Smooth muscle cell (in vitro differentiated cells): ENCODE results near the gene UBE2D1. TPM values are rescaled to one million over a fixed set of nuclear protein-coding genes. Genes with fewer than 3 reads are reported as not detected.
A peak's percentile ranks its signal among the peaks of the same experiment; 100 is the strongest.

Experiments used
- DNase-seq: peaks from one replicate; lab custom pipeline; 2025; ENCODE audit not compliant: unreplicated experiment; lab: John Stamatoyannopoulos, UW
- H2AFZ ChIP-seq: fragments of 200-600 bp; sonication (generic); 2 replicates; pipeline ENCODE4 v1.6.0; 2016; ENCODE audit warnings: antibody characterized with exemption, low read depth, mild to moderate bottlenecking
- H3F3A ChIP-seq: fragments of 200-600 bp; sonication (generic); 2 replicates; pipeline ENCODE4 v1.6.0; 2017; ENCODE audit warnings: antibody characterized with exemption, low read depth
- H3K27ac ChIP-seq: fragments of 200-600 bp; sonication (generic); 2 replicates; pipeline ENCODE4 v1.5.1; 2016; ENCODE audit warnings: low read depth, mild to moderate bottlenecking
- H3K27me3 ChIP-seq: fragments of 200-600 bp; sonication (generic); 2 replicates; pipeline ENCODE4 v1.6.1; 2016; ENCODE audit warnings: low read depth, mild to moderate bottlenecking
- H3K36me3 ChIP-seq: fragments of 200-600 bp; sonication (generic); 2 replicates; pipeline ENCODE4 v1.5.1; 2016; ENCODE audit warnings: low read depth
- H3K4me1 ChIP-seq: fragments of 200-600 bp; sonication (generic); 2 replicates; pipeline ENCODE4 v1.5.1; 2016; ENCODE audit warnings: low read depth
- H3K4me2 ChIP-seq: fragments of 200-600 bp; sonication (generic); 2 replicates; pipeline ENCODE4 v1.6.0; 2016; ENCODE audit warnings: mild to moderate bottlenecking
- H3K4me3 ChIP-seq: fragments of 200-600 bp; sonication (generic); 2 replicates; pipeline ENCODE4 v1.5.1; 2016; ENCODE audit warnings: mild to moderate bottlenecking
- H3K79me2 ChIP-seq: fragments of 200-600 bp; sonication (generic); 2 replicates; pipeline ENCODE4 v1.6.0; 2016; ENCODE audit warnings: low read depth, mild to moderate bottlenecking
- H3K9ac ChIP-seq: fragments of 200-600 bp; sonication (generic); 2 replicates; pipeline ENCODE4 v1.6.0; 2016; ENCODE audit warnings: low read depth
- H3K9me3 ChIP-seq: fragments of 200-600 bp; sonication (generic); replicated peaks from 2 replicates; pipeline ENCODE4 v1.5.1; 2016; ENCODE audit warnings: low read depth
- H4K20me1 ChIP-seq: fragments of 200-600 bp; sonication (generic); 2 replicates; pipeline ENCODE4 v1.6.0; 2016; ENCODE audit warnings: low read depth
- WGBS: methylation state at CpG from one replicate; pipeline ENCODE4 v1.1.7; 2016; ENCODE audit warnings: low lambda C conversion rate; 5-methylcytosine and 5-hydroxymethylcytosine counted together
- polyA plus RNA-seq: library from polyadenylated mRNA; unstranded; fragments of >200 nt; fragmentation: Nextera tagmentation; extraction: Ambion mirVana; gene quantifications from 2 replicates; pipeline ENCODE4 v1.2.1, GENCODE V29; 2016
- total RNA-seq: library from RNA; depleted of rRNA; stranded (reverse); fragments of >200 nt; gene quantifications from 2 replicates; pipeline ENCODE4 v1.2.3, GENCODE V29; 2014
- TF ChIP-seq, protein P1 (sequence below): fragments of 200-600 bp; sonication (generic); IDR thresholded peaks from 2 replicates; pipeline ENCODE4 v1.5.1; 2017; ENCODE audit warnings: borderline replicate concordance, mild to moderate bottlenecking, antibody characterized with exemption; ENCODE audit not compliant: insufficient read depth, poor library complexity, severe bottlenecking

UBE2D1 gene
- total and polyA plus RNA-seq, 2 experiments from 2014 or later, result 19.0 to 24.5 TPM

DNA sequence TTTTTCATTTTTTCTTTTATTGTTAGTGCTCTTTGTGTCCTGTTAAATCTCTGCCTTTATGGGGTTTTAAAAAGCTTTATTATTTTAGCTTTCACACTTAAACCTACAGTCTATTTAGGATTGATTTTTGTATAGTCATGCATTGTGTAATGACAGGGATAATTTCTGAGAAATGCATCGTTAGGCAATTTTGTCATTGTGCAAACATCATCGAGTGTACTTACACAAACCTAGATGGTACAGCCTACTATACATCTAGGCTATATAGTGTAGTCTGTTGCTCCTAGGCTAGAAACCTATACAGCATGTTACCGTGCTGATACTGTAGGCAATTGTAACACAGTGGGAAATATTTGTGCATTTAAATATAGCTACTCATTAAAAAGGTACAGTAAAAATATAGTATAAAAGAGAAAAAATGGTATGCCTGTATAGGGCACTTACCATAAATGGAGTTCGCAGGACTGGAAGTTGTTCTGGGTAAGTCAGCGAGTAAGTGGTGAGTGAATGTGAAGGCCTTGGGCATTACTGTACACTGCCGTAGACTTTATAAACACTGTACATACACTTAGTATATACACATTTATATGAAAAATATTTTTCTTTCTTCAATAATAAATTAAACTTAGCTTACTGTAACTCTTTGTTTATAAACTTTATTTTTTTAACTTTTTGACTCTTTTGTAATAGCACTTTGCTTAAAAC, 16.0 kb downstream of the UBE2D1 start:
- Histone ChIP-seq H3K4me2 (no peak overlapping the region), H3K27me3 (no peaks in the 10 kb centered on the region), H3F3A (no peaks in the 10 kb centered on the region), H3K9me3 (no peaks in the 10 kb centered on the region), H2AFZ (no peak overlapping the region), H3K36me3 (no peaks in the 10 kb centered on the region), H3K4me3 (no peak overlapping the region), H4K20me1 (peaks cover 97% of the 10 kb centered on the region), H3K27ac (no peak overlapping the region), H3K9ac (no peak overlapping the region), H3K79me2 (peaks cover 47% of the 10 kb centered on the region), H3K4me1 (peaks cover 16% of the 10 kb centered on the region)
- no peak for DNase-seq
- WGBS, result 89% methylated on average over 6 of the region's 6 CpGs
- TF ChIP-seq, protein P1, sequence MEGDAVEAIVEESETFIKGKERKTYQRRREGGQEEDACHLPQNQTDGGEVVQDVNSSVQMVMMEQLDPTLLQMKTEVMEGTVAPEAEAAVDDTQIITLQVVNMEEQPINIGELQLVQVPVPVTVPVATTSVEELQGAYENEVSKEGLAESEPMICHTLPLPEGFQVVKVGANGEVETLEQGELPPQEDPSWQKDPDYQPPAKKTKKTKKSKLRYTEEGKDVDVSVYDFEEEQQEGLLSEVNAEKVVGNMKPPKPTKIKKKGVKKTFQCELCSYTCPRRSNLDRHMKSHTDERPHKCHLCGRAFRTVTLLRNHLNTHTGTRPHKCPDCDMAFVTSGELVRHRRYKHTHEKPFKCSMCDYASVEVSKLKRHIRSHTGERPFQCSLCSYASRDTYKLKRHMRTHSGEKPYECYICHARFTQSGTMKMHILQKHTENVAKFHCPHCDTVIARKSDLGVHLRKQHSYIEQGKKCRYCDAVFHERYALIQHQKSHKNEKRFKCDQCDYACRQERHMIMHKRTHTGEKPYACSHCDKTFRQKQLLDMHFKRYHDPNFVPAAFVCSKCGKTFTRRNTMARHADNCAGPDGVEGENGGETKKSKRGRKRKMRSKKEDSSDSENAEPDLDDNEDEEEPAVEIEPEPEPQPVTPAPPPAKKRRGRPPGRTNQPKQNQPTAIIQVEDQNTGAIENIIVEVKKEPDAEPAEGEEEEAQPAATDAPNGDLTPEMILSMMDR, result no peak

DNA sequence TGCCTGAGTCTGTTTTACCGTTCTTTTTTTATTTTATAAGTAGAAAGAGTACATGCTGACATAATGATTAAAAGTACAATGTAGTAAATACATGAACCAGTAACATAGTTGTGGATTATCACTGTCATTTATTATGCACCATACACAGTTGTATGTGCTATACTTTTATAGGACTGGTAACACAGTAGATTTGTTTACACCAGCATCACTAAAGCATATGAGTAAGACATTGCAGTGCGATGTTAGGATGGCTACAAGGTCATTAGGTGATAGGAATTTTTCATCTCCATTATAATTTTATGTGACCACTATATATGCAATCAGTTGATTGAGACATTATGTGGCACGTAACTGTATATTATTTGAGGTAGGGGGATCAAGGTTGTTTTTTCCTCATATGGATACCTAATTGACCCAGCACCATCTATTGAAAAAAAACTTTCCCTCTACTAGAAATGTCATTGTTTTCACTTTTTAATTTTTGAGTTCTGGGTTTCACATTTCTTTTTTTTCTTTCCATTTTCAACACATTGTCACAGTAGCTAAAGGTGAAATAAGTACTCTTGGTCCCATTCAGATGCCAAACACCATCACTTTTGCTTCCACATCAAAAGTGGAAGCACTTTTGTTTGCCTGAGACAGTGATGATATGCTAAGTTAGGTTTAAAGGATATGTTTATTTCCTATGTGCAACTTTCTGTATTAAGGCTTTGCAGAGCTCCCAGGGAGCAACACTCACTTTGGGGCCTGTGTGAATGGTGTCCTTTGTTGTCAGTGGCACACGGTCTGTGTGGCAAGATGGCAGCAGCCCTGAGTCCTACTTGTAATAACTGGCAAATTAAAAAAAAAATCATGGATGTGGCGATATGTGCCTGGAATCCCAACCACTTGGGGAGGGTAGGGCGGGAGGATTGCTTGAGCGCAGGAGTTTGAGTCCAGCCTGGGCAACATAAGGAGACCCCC, 17.1 kb downstream of the UBE2D1 start:
- Histone ChIP-seq H3K79me2 (peaks cover 55% of the 10 kb centered on the region), H3K4me1 (peaks cover 16% of the 10 kb centered on the region), H3K27me3 (no peaks in the 10 kb centered on the region), H4K20me1 (peaks cover 96% of the 10 kb centered on the region), H3K9me3 (no peaks in the 10 kb centered on the region), H2AFZ (no peak overlapping the region), H3K36me3 (no peaks in the 10 kb centered on the region), H3K9ac (no peak overlapping the region), H3K27ac (no peak overlapping the region), H3K4me2 (no peak overlapping the region), H3K4me3 (no peak overlapping the region), H3F3A (no peaks in the 10 kb centered on the region)
- DNase-seq, result no peak
- 93% methylated on average over 7 of the region's 7 CpGs for WGBS
- TF ChIP-seq, protein P1, result no peak

DNA sequence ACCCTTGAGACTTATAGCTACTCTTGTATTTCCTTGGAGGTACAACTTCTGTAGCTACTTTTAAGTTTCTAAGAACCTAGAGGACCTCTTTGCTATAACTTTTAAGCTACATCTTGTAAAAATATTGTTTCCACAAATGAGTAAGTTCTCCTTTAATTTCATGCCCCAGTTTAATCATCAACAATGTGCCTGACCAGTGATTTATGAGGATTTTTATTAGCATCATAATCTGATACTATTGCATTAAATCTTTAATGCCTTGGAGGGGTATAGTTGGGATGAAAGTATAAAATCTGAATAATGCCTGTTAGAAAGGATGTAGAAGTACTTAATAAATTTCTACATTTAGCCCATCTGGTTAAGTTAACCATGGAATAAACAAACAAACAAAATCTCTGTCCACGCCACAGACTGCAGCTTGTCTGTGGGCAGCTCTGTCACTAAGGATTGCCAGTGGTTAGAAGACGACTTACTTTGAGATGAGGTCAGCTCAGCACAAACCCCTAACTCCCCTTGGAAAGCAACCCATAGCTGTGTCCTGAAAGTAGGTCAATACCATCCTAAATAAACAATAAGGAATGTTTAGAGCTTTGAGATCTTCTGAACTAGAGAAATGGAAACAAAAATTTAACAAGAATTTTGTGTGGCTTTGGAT, 18.3 kb downstream of the UBE2D1 start:
- peak overlapping the region; percentile 46 for H3K4me2 ChIP-seq
- TF ChIP-seq, protein P1, result no peak
- no peak for DNase-seq

More for the DNA sequence above, 18.3 kb downstream of the UBE2D1 start:
- no peaks in the 10 kb centered on the region for H3F3A ChIP-seq
- H3K27me3 ChIP-seq, result no peaks in the 10 kb centered on the region
- H2AFZ ChIP-seq, result no peak overlapping the region
- H3K27ac ChIP-seq, result peak overlapping the region; percentile 29
- H3K79me2 ChIP-seq, result peaks cover 64% of the 10 kb centered on the region
- peaks cover 96% of the 10 kb centered on the region for H4K20me1 ChIP-seq
- 8% methylated on average over 2 of the region's 2 CpGs for WGBS
- H3K36me3 ChIP-seq, result no peaks in the 10 kb centered on the region
- no peak overlapping the region for H3K4me3 ChIP-seq
- H3K9me3 ChIP-seq, result no peaks in the 10 kb centered on the region
- no peak overlapping the region for H3K9ac ChIP-seq
- H3K4me1 ChIP-seq, result peaks cover 14% of the 10 kb centered on the region
